AG04450 (cell line): Measurements from ENCODE around the gene WBP11. TPM values are rescaled to one million over a fixed set of nuclear protein-coding genes. Genes with fewer than 3 reads are reported as not detected.

ENCODE experiments used
- CTCF ChIA-PET: fragments of 300-600, 350-600 bp; formaldehyde crosslinking; extraction: SDS; loops from one replicate; lab custom pipeline; 2022; ENCODE audit warnings: antibody characterized with exemption, inconsistent platforms; lab: Charles Lee
- POLR2A ChIA-PET: fragments of 350-600 bp; formaldehyde crosslinking; extraction: SDS; loops from one replicate; lab custom pipeline; 2021; ENCODE audit warnings: antibody characterized with exemption, inconsistent platforms; lab: Yijun Ruan, JAX
- DNase-seq: peaks from one replicate; pipeline ENCODE4 v3.0.0-alpha.2; 2011; ENCODE audit warnings: low read depth, low spot score
- H3K27ac ChIP-seq: one replicate; pipeline ENCODE4 v1.5.1; 2012; ENCODE audit warnings: low read depth, low read length, control low read depth
- H3K27me3 ChIP-seq: one replicate; pipeline ENCODE4 v1.6.0; 2012; ENCODE audit warnings: low read length; ENCODE audit not compliant: control insufficient read depth, insufficient read depth
- H3K4me3 ChIP-seq: 2 replicates; pipeline ENCODE4 v1.5.1; 2011; ENCODE audit warnings: mild to moderate bottlenecking, low read depth, low read length, control low read depth
- H3K9me3 ChIP-seq: 2 replicates; pipeline ENCODE4 v1.5.1; 2012; ENCODE audit warnings: low read length; ENCODE audit not compliant: control insufficient read depth, insufficient read depth
- polyA plus RNA-seq: library from polyadenylated mRNA; depleted of rRNA; stranded (reverse); fragments of >200 nt; gene quantifications from 2 replicates; pipeline ENCODE4 v1.2.3, GENCODE V29; 2011
- TF ChIP-seq, protein P1 (sequence below): IDR thresholded peaks from 2 replicates; pipeline ENCODE4 v1.5.1; 2011; ENCODE audit warnings: low read depth, low read length, control low read depth, inconsistent platforms

WBP11 gene
- polyA plus RNA-seq, 1 experiment = 16.5 TPM

- Histone ChIP-seq H3K27me3 (no peaks in the 10 kb centered on the region), H3K9me3 (no peaks in the 10 kb centered on the region), H3K27ac (no peak overlapping the region), H3K4me3 (no peak overlapping the region)
- no peak for DNase-seq
- CTCF ChIA-PET = interaction anchor here (0.7 to 4.1 kb wide), 7 partner anchors 29 to 410 kb away, joined by 3 to 36 read pairs (median 3); partner anchors contain the start of gene RERG
- TF ChIP-seq, protein P1, sequence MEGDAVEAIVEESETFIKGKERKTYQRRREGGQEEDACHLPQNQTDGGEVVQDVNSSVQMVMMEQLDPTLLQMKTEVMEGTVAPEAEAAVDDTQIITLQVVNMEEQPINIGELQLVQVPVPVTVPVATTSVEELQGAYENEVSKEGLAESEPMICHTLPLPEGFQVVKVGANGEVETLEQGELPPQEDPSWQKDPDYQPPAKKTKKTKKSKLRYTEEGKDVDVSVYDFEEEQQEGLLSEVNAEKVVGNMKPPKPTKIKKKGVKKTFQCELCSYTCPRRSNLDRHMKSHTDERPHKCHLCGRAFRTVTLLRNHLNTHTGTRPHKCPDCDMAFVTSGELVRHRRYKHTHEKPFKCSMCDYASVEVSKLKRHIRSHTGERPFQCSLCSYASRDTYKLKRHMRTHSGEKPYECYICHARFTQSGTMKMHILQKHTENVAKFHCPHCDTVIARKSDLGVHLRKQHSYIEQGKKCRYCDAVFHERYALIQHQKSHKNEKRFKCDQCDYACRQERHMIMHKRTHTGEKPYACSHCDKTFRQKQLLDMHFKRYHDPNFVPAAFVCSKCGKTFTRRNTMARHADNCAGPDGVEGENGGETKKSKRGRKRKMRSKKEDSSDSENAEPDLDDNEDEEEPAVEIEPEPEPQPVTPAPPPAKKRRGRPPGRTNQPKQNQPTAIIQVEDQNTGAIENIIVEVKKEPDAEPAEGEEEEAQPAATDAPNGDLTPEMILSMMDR = peak; percentile 61
- POLR2A ChIA-PET = no interaction called here
Measured at GRCh38 chr12:14810953-14811483, 7.7 kb upstream of the WBP11 start.

- POLR2A ChIA-PET = no interaction called here
Measured at GRCh38 chr12:14810167-14810952, 7.1 kb upstream of the WBP11 start.

DNA sequence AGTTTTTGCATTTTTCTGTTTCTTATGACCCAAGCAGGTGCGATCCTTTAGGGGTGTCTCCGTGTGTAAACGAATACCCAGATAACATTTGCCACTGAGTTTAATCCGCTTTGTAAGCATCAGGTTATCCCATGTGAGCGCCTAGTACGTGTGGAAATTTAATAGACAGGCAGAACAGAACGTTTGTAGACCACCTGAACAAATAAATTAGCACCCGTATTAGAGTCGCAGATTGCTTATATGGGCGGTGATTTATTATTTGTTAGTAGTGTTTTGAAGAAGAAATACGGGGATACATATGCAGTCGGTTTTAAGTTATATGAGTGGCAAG is 517 bp upstream of the WBP11 start:
- ChIA-PET CTCF (interaction anchor here (1.4 to 2.9 kb wide), 2 partner anchors 34 to 41 kb away, joined by 3 to 8 read pairs; no protein-coding TSS in a partner anchor), POLR2A (interaction anchor here (0.7 to 1.8 kb wide), 5 partner anchors 9 to 33 kb away, joined by 3 to 19 read pairs (median 4); a partner anchor contains a TSS)
- H3K27ac ChIP-seq = peak overlapping the region; percentile 72
- no peaks in the 10 kb centered on the region for H3K9me3 ChIP-seq
- no peak for DNase-seq
- peak overlapping the region; percentile 79 for H3K4me3 ChIP-seq
- TF ChIP-seq, protein P1 = no peak
- no peaks in the 10 kb centered on the region for H3K27me3 ChIP-seq

More at GRCh38 chr12:14810167-14810952, 7.1 kb upstream of the WBP11 start:
- no peak for DNase-seq
- Histone ChIP-seq H3K27me3 (no peaks in the 10 kb centered on the region), H3K4me3 (no peak overlapping the region), H3K9me3 (no peaks in the 10 kb centered on the region), H3K27ac (no peak overlapping the region)
- CTCF ChIA-PET = interaction anchor here (1.2 to 4.1 kb wide), 5 partner anchors 29 to 411 kb away, joined by 3 to 36 read pairs (median 3); partner anchors contain the start of gene RERG
- TF ChIP-seq, protein P1 = no peak

DNA sequence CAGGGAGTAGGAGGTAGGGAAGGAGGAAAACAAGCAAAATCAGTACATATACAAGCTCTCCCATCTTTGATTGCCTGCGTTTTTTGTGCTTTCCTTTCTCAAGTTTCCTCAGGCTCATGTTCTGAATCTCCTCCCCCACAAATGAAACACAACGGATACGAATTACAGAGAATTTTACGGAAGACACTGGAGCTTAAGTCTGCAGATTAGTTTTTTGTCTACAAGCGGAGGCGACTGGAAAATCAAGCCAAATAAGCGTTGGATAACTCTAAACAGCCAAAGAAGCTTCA is 612 bp downstream of the WBP11 start:
- CTCF ChIA-PET = interaction anchor here (1.2 to 2.1 kb wide), 4 partner anchors 32 to 419 kb away, joined by 3 to 14 read pairs (median 8); partner anchors contain the start of gene RERG

More for the DNA sequence above, 612 bp downstream of the WBP11 start:
- Histone ChIP-seq H3K27ac (peak overlapping the region; percentile 91), H3K27me3 (no peaks in the 10 kb centered on the region), H3K4me3 (peak overlapping the region; percentile 96), H3K9me3 (no peaks in the 10 kb centered on the region)
- TF ChIP-seq, protein P1 = no peak
- POLR2A ChIA-PET = interaction anchor here (0.5 to 1.8 kb wide), 4 partner anchors 15 to 1551 kb away, joined by 3 to 19 read pairs (median 7); a partner anchor contains a TSS
- DNase-seq = no peak
